Loucy (cell line): ENCODE measurements around the gene GRIA3.

Experiments
- CTCF ChIP-seq: fragments of 200-600 bp; sonication (generic); conservative IDR thresholded peaks from 2 replicates; pipeline ENCODE4 v1.5.1; 2014; ENCODE audit warnings: mild to moderate bottlenecking, antibody characterized with exemption, low read length
- EZH2phosphoT487 ChIP-seq: fragments of 200-600 bp; IDR thresholded peaks from 2 replicates; pipeline ENCODE4 v1.6.1; 2018; ENCODE audit warnings: antibody characterized with exemption, mild to moderate bottlenecking, moderate library complexity, borderline replicate concordance

- no peak for TF ChIP-seq CTCF
- no peak for TF ChIP-seq EZH2phosphoT487
Measured at GRCh38 chrX:123175366-123176122, 8.5 kb upstream of the GRIA3 start.
